K562 (cell line): ENCODE data around the gene EEPD1.

Experiments
- CTBP1 ChIP-seq: fragments of 450-650 bp; IDR thresholded peaks from 2 replicates; pipeline ENCODE4 v1.6.1; 2016; ENCODE audit warnings: borderline replicate concordance
- CTCF ChIP-seq, 3 experiments: IDR thresholded peaks in 2 of 3; conservative IDR thresholded peaks in 1 of 3; 2 replicates each; pipeline ENCODE4 v1.5.1; 2011 to 2012; ENCODE audit warnings: low read length in 3 of 3, mild to moderate bottlenecking in 3 of 3, control low read depth in 2 of 3, improper control_type of control experiment in 1 of 3, inconsistent platforms in 1 of 3, low read depth in 1 of 3, mixed read lengths in 1 of 3, moderate library complexity in 1 of 3; ENCODE audit not compliant: insufficient read depth in 2 of 3
- NR2C1 ChIP-seq, 2 experiments: fragments of 450-650 bp; IDR thresholded peaks; 2 replicates each; pipeline ENCODE4 v1.6.1; 2017; ENCODE audit warnings: mild to moderate bottlenecking in 2 of 2, antibody characterized with exemption in 1 of 2, inconsistent platforms in 1 of 2, missing compliant biosample characterization in 1 of 2, missing genetic modification characterization in 1 of 2
- POLR2AphosphoS5 ChIP-seq: IDR thresholded peaks from 2 replicates; pipeline ENCODE4 v1.6.1; 2011; ENCODE audit warnings: mild to moderate bottlenecking, low read depth, low read length, moderate library complexity; ENCODE audit not compliant: control insufficient read depth, insufficient read depth
- RNF2 ChIP-seq: sonication (generic); IDR thresholded peaks from 2 replicates; pipeline ENCODE4 v1.6.1; 2016
- TSC22D4 ChIP-seq: fragments of 450-650 bp; IDR thresholded peaks from 2 replicates; pipeline ENCODE4 v1.6.1; 2016; ENCODE audit warnings: missing genetic modification characterization, missing biosample characterization, control low read depth
- ZNF3 ChIP-seq: fragments of 250-450 bp; sonication (Bioruptor Pico); IDR thresholded peaks from 2 replicates; pipeline ENCODE4 v1.5.0; 2021; ENCODE audit warnings: mild to moderate bottlenecking, moderate library complexity

GRCh38 chr7:36338256-36338655 is 185.2 kb downstream of the EEPD1 start:
- TF ChIP-seq CTCF (IDR thresholded peaks at IDR 0.05 in 2 of 3, conservative IDR thresholded peaks at IDR 0.05 in 1 of 3; ENCODE audit: insufficient read depth in 2 of 3, low read depth in 1 of 3, low read length in 3 of 3) (no peak), TSC22D4 (tag) (no peak), CTBP1 (no peak), ZNF3 (CRISPR knock-in tag) (no peak), RNF2 (no peak), NR2C1 (IDR thresholded peaks at IDR 0.05) (no peak), NR2C1 (tag; IDR thresholded peaks at IDR 0.05) (no peak), POLR2AphosphoS5 (no peak)
